ENCODE data around the gene LMF1.
"Not testable (repeated sequence)": the region's sequence is repeated elsewhere in the genome, so short reads cannot be mapped to it uniquely, and the experiment has no call there.

Gene LMF1

DNA sequence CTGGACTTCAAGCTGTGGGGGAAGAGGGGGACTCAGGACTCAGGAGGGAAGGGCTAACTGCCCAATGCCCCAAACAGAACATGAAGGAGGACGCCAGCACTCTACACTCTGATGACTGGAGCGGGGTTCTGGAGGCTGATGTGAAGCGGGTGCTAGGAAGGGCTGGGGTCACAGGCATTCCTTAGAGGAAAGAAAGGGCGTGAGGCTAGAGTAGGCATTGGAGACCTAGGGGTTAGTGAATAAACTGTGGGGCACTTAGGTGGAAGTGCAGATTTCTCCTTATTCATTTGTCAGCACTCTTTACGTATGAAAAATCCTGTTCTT lies 760 bp upstream of the LMF1 start:
- no peak for DNase-seq (ENCODE audit: low read depth, low spot score)

DNA sequence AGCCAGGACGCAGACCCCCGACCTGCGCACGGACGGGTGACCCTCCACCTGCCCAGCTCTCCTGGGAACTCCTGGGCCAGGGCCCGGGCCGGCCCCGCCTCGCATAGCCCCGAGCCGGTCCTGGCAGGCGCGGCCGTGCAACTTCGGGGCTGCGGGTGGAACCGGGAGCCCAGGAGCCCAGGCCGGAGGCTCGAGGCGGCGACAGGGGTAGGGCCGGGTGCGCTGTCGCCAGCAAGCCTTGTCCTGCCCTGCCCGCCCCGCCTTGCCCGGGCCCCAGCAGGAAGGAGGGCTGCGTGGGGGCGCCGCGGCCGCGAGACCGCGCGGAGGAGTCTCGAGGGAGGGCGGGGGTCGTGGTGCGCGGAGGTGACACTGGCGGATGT lies 408 bp downstream of the LMF1 start:
- DNase-seq (ENCODE audit: low read depth, low spot score): no peak

DNA sequence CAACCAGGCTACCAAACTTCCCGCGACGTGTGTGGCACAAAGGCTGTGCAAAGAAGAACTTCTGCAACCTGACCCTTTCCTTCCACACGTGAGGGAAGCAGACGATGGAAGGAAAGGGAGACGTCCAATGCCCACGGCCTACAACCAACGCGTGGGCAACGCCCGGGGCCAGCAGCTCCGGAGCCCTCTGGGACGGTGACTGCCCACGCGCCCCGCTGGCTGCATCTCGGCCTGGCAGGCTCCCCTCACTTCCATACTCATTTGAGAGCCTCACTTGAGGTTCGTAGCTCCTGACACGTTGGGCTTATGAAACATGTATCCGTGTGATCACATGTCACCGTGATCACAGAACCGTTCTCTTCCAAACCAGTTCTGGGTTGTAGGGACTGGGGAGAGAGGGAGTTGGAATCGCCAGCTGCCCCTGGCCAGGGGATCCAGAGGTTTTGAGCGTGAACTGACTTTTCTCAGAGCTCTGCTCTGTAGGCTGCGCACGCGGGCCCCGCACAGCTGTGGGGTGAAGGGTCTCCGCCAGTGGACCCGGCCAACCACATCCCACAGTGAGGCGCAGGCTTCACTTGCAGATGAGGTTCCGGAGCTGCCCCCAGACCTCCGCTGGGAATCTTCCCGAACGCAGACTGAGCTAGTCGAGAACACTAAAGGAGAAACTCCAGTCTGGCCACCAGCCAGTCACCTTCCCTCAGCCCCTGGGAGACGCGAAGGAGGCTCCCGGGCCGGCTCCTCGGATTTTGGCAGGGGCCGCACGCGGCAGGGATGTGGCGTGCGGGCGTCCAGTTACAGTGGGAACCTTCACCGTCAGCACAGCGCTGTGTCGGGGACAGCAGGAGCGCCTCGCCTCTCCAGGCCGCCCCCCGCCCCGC lies 1.0 kb downstream of the LMF1 start:
- DNase-seq (ENCODE audit: low read depth, low spot score): peak; percentile 54

DNA sequence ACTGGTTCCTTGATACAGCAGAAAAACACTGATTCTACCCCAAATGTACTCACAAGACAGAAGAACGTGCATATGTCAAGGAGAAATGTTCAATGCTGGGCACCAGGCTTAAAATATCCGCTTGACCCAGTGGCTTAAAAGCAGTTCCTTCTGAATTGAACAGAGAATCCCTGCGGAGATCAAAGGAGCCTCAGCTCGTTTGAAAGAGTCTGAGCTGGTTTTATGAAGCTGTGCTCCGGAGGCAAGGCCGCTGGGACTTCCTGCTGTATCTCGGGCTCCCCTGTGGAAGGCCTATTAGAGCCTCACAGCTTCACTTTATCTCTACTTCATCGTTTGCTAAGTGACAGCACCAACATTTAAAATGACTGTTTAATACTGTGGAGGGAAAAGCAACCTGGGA lies 2.2 kb downstream of the LMF1 start:
- no peak for DNase-seq (ENCODE audit: low read depth, low spot score)

DNA sequence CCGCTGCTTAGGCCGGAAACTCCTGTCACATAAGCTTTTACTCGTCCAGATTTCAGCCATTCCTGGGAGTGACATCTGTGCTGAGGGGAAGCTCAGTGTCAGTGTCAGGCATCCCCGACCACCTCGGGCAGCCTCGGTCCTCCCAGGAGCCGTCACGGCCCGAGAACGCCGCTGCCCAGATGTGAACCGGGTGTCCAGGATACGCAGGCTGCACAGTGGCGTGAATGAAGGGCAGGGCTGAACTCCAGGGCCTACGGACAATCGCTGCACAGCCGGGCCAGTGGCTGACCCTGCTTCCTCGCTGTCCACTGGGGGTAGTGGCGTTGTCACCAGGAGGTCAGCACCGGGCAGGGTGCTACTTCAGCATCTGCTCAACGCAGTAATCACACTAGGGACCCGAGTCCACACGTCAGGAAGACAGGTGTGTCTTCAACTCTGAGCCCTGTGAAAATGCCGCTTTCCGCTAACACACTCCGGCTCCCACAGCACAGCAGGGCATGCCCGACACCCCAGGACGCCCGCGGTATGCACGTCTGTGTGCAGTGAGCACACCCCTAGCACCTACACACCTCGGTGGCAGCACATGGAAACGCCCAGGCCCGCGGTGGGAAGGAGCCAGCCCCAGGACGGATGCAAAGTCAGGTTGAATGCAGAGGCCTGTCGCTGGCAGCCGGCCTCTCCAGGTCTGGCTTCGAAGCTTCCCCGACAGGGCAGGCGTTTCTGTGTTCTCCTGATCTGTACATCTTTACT lies 3.1 kb downstream of the LMF1 start:
- DNase-seq (ENCODE audit: low read depth, low spot score): no peak

DNA sequence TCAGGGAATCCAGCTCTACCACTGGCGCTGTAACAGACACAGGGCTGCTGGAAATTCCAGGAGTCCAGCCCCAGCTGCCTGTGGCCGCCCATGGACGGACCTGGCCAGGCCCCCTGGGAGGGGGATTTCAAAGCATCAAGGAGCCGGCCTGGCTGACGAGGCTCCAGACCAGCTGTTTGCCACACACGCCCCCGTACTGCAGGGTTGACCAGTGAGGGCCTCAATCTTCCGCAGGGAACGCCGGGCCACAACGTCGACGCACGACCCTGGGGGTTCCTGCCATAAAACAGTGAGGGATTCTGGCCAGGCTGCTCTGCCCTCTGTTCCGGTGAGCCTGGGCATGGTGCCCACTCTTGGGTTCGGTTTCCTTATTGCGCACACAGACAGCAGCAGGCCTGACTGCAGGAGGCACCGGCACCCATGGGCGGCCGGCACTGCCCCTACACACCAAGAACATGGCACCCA lies 3.7 kb downstream of the LMF1 start:
- no peak for DNase-seq (ENCODE audit: low read depth, low spot score)

DNA sequence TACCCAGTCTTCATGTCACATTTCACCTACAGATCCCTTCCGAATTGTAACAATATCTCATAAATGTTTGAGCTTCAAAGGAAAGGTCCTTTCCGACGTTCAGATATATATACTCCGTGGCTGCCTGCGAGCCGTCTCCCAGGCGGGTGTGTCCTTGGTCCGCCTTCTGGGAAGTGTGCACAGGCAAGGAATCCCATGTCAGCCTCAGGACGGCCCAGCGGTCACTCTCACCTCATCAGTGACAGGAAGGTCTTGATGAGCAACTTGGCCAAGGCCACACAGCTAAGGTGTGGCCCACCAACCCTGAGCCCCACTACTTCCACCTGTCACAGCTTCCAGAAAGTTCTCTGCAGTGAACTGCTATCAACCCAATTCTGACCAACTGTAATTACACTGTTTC lies 4.3 kb downstream of the LMF1 start:
- DNase-seq (ENCODE audit: low read depth, low spot score): no peak

DNA sequence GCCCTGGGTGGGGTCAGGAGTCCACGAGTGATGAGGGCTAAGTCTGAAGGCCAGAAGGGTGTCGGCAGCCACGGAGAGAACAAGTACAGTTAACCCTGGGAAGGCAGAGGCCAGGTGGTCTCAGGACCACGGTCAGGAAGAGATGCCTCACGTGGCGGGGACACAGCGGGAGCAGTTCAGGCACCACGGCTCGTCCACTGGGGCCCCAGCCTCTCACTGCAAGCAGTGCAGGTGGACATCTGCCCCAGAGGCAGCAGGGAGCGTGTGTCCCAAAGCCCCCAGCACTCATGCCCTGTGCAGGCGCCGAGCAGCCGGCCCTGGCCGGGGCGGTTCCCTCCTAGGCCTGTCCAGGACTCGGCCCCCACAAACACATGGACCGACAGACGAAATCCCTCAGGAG lies 4.7 kb downstream of the LMF1 start:
- no peak for DNase-seq (ENCODE audit: low read depth, low spot score)

DNA sequence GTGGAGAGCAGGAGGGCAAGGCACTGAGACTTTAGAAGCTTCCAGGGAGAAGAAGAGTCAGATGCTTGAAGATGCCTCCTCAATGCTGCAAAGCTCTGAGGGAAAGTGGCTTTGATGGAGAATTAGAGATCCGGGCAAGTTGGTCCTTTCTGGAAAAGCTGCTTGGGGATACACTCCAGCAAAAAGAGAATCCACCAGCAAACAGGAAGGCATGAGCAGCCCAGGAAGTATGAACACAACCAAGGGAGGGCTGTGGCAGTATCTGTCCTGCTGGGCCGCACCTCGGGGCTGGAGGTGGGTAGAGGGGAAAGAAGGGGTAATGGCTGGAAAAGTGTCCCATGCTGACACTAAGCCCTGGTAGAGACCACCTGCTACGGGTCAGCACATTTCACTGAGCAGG lies 5.3 kb downstream of the LMF1 start:
- DNase-seq (ENCODE audit: low read depth, low spot score): no peak

DNA sequence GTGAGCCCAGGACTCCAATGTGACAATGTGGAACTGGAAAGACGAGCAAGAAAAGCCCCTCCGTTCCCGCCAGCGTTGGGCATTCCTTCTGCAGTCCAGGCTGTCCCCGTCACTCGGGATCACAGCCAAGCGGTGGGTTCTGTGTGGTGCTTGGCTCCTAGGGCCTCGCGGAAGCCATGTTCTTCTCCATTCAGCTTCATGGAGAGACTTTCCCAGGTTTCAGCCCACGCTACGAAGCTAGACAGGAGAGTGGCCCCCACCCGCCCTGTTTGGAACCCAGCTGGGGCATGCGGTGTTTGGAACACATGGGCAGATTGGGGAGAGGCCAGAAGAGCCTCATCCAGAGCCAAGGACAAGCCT lies 5.8 kb downstream of the LMF1 start:
- no peak for DNase-seq (ENCODE audit: low read depth, low spot score)

DNA sequence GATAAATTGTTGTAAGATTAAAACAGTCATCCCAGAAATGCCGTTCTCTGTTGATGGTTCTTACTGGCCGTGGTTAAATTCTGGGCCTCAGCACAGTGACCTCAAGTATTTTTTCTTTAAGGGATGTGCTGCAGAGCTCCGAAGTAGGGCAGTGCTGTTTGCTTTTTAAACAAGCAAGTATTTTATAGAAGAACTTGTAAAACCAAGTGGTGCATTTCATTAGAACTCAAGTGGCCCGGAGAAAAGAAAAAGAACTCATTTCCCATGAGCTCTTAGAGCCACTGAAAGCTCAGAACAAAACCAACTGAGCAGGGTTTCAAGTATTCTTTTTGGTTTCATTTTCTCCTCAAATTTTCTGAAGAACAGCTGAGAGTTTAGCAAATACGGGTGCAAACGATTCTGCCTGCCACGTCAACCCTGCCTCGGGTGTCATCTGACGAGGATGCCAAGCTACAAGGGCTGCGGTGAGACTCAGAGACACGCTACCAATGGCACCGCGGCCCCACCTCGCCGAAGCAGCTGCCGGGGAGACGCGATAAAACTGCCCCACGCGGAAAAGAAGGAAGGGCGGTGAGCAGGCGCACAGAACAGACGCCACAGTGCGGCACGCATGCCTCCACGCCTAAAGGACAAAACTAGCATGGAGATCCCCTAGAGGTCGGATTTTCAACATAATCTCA lies 6.3 kb downstream of the LMF1 start:
- peak; percentile 55 for DNase-seq (ENCODE audit: low read depth, low spot score)

DNA sequence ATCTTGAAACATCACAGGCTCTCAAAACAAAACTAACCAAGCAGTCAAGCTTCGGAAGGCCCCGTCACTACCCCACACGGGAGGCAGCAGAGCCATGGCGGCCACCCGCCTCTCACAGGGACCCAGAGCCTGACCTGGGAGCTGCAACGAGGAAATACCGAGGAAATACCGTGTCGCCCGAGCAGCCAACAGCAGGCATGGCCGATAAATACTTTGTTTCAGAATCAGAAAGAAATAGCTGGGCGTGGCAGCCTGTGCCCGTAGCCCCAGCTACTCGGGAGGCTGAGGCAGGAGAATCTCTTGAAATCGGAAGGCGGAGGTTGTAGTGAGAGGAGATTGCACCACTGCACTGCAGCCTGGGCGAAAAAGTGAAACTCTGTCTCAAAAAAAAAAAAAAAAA lies 6.9 kb downstream of the LMF1 start:
- no peak for DNase-seq (ENCODE audit: low read depth, low spot score)

DNA sequence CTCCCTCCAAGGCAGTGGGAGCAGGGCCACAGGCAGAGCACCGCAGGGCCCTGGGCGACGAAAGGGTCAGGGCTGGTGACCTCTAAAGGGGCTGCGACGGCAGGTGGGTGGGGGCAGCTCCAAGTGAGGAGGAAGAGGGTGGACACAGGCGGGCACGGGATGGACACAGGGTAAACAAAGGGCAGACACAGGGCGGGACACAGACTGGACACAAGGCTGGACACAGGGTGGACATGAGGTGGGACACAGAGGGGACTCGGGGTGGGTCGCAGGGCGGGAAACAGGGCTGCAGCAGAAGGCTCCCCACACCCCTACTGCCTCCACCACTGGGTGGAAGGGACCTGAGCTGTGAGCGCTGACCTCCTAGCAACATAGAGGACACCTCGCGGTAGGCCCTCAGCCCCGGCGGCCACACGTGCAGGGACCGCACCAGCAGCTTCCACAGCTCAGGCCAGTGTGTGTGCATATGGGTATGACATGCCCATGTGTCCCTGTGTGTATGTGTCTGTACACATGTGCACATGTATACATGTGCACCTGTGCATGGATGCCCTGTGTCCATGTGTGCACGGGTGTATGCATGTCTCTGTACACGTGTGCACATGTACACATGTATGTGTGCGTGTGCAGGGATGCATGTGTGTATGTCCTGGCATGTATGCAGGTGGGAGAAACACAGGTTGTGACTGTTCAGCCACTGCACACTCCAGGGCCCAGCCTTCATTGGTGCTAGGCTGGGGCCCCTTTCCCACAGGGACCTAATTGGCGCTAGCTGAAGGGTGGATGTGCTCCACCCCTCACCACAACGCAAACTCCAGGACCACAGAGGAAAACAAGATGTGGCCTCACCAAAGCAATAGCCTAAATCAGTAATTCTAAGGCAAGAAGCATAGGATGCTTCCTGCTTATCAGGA lies 7.6 kb downstream of the LMF1 start:
- DNase-seq (ENCODE audit: low read depth, low spot score): no peak

DNA sequence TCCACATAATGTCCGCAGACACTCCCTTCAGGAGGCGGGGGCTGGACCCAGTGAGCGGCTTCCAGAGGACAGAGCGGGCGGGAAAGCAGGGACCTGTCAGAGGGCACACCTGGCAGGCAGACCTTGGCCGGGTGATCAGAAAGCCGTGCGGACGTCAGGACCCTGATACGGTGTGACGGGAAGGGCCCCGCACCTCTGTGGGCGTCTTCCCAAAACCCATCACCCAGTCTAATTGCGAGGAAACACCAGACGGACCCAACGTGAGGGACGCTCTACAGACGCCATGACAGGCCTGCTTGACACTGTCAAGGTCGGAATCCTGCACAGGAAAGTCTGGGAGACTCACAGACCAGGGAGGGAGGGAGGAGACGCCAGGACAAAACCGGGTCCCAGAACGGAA lies 8.4 kb downstream of the LMF1 start:
- DNase-seq (ENCODE audit: low read depth, low spot score): no peak

DNA sequence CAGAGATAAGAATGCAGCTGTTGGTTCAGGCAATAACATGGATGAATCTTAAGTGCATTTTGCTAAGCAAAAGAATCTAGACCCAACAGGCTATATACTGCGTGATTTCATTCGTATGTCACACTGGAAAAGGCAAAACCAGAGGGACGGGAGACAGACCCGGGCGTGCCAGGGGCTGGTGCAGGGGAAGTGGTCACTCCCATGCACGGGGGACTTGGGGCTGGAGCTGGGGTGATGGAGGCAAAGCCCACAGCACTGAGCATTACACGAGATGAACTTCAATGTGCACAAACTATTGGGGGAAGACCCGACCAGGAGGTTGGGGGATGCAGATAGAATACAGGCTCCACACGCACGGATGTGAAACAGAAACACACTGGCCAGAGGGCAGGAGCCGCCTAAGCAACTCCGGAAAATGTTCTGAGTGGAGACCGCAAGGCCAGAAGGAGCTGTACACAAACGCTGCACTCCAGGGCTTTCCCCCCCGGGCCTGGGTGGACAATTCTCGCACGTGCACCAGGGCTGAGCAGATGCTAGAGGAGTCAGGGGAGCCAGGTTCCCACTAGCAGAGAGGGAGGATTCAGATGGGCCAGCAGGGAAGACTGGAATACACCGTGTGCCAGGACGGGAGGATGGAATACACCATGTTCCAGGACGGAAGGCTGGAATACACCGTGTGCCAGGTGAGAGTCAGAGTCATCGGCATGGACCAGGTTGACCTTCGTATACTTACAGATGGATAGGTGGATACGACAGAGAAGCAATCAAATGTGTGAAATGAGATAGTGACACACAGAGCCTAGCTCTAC lies 11.3 kb downstream of the LMF1 start:
- no peak for DNase-seq (ENCODE audit: low read depth, low spot score)

DNA sequence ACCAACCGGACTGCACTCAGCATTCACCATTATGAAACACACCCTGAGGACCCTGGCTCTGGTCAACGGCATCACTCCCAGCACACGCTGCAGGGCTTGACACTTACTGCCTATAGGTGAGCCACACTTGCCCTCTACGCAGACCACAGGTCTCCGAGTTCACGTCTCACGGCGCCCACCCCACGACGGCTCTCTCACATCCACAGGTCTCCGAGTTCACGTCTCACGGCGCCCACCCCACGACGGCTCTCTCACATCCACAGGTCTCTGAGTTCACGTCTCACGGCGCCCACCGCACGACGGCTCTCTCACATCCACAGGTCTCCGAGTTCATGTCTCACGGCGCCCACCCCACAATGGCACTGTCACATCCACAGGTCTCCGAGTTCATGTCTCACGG lies 15.0 kb downstream of the LMF1 start:
- not testable (repeated sequence) for DNase-seq (ENCODE audit: low read depth, low spot score)

DNA sequence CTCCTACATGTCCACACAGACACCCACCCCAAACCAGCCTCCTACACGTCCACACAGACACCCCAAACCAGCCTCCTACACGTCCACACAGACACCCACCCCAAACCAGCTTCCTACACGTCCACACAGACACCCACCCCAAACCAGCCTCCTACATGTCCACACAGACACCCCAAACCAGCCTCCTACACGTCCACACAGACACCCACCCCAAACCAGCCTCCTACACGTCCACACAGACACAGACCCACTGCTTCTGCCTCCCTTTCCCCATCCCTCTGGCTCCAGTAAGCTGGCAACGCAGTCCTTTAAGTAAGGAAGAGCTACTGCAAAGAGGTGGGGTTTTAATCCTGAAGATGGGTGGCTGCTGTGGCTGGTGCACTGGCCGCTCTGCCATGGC lies 17.0 kb downstream of the LMF1 start:
- DNase-seq (ENCODE audit: low read depth, low spot score): not testable (repeated sequence)

DNA sequence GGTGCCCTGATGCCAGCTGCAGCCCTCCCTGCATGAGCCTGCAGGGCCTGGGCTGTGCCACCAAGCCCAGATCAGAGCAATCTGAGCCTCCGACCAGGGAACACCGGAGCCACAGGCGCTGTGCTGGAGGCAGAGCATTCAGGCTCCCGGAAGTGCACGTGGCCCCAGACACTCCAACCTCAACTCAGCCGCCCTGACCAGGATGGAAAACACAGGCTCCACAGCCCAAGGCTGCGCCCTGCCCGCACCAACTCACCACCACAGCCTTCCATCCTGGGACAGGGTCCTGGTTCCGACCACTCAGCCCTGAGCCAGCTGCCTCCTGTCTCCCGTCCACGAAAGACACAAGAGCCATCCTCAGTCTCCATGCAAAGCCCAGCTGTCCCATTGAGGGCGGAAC lies 18.5 kb downstream of the LMF1 start:
- DNase-seq (ENCODE audit: low read depth, low spot score): no peak

DNA sequence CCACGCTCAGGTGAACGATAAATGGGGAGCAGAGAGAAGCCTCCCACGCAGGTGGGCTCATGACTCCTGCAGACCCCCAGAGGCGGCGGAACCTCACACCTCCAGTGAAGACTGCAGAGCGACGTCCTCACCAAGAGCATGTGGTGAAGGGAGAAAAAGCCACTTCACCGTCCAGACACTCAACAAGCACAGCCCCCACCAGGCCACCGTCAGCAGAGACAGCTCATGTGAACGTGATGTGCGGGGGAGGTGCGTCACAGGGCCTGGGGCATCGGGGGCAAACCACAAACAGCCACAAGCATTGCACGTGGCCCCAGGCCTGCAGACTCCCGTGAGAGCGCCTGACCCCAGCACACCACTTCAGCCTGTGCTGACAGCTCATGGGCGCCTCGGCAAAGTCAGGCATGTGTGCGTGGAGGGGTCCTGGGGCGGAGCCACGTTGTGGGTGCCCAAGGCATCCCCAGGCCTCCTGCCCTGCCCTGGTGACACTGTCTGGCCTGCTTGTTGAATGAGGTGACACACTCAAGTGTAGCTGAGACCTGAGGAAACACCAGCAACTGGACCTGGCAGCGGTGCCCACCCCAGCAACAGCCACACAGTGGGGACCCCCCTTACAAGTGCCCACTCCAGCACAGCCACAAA lies 19.0 kb downstream of the LMF1 start:
- no peak for DNase-seq (ENCODE audit: low read depth, low spot score)

All from astrocyte of the hippocampus (primary cell).